ENCODE results near the gene CSPG4. TPM values are rescaled to one million over a fixed set of nuclear protein-coding genes. Genes with fewer than 3 reads are reported as not detected.
"Not testable (repeated sequence)": the region's sequence is repeated elsewhere in the genome, so short reads cannot be mapped to it uniquely, and the experiment has no call there.

Gene CSPG4
- total RNA-seq, 1 donor from 2014 or later = 0.41 TPM

GRCh38 chr15:75688278-75688557, 24.4 kb downstream of the CSPG4 start:
- TF ChIP-seq, protein P1, sequence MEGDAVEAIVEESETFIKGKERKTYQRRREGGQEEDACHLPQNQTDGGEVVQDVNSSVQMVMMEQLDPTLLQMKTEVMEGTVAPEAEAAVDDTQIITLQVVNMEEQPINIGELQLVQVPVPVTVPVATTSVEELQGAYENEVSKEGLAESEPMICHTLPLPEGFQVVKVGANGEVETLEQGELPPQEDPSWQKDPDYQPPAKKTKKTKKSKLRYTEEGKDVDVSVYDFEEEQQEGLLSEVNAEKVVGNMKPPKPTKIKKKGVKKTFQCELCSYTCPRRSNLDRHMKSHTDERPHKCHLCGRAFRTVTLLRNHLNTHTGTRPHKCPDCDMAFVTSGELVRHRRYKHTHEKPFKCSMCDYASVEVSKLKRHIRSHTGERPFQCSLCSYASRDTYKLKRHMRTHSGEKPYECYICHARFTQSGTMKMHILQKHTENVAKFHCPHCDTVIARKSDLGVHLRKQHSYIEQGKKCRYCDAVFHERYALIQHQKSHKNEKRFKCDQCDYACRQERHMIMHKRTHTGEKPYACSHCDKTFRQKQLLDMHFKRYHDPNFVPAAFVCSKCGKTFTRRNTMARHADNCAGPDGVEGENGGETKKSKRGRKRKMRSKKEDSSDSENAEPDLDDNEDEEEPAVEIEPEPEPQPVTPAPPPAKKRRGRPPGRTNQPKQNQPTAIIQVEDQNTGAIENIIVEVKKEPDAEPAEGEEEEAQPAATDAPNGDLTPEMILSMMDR (IDR thresholded peaks at IDR 0.05; ENCODE audit: unreplicated experiment) = no peak
- Mint-ChIP-seq H3K9me3 (ENCODE audit: low read depth) (no peaks in the 10 kb centered on the region), H3K36me3 (ENCODE audit: insufficient read depth) (no peaks in the 10 kb centered on the region), H3K4me3 (ENCODE audit: low read depth) (no peak overlapping the region), H3K4me1 (ENCODE audit: low read depth) (no peaks in the 10 kb centered on the region), H3K27ac (no peak overlapping the region), H3K27me3 (peaks cover 17% of the 10 kb centered on the region)
- DNase-seq (ENCODE audit: low spot score, unreplicated experiment) = no peak

- Mint-ChIP-seq H3K27ac (no peak overlapping the region), H3K9me3 (ENCODE audit: low read depth) (no peaks in the 10 kb centered on the region), H3K4me1 (ENCODE audit: low read depth) (no peaks in the 10 kb centered on the region), H3K36me3 (ENCODE audit: insufficient read depth) (no peaks in the 10 kb centered on the region), H3K27me3 (peaks cover 13% of the 10 kb centered on the region), H3K4me3 (ENCODE audit: low read depth) (no peak overlapping the region)
- DNase-seq (ENCODE audit: low spot score, unreplicated experiment) = no peak
- TF ChIP-seq, protein P1 (IDR thresholded peaks at IDR 0.05; ENCODE audit: unreplicated experiment) = no peak
Measured at GRCh38 chr15:75687486-75688277, 25.0 kb downstream of the CSPG4 start.

- peak; percentile 87 for DNase-seq (ENCODE audit: low spot score, unreplicated experiment)
- not testable (repeated sequence) for H3K36me3 Mint-ChIP-seq (ENCODE audit: insufficient read depth); H3K27ac Mint-ChIP-seq; H3K4me1 Mint-ChIP-seq (ENCODE audit: low read depth); H3K4me3 Mint-ChIP-seq (ENCODE audit: low read depth); H3K9me3 Mint-ChIP-seq (ENCODE audit: low read depth)
- peaks cover 15% of the 10 kb centered on the region for H3K27me3 Mint-ChIP-seq
- TF ChIP-seq, protein P1 (IDR thresholded peaks at IDR 0.05; ENCODE audit: unreplicated experiment) = peak; percentile 73
Measured at GRCh38 chr15:75686212-75686642, 26.4 kb downstream of the CSPG4 start.

GRCh38 chr15:75685195-75685594, 27.5 kb downstream of the CSPG4 start:
- Mint-ChIP-seq H3K27me3 (peaks cover 15% of the 10 kb centered on the region), H3K9me3 (ENCODE audit: low read depth) (no peaks in the 10 kb centered on the region), H3K4me3 (ENCODE audit: low read depth) (no peak overlapping the region), H3K4me1 (ENCODE audit: low read depth) (peaks cover 3% of the 10 kb centered on the region), H3K27ac (no peak overlapping the region), H3K36me3 (ENCODE audit: insufficient read depth) (no peaks in the 10 kb centered on the region)
- no peak for DNase-seq (ENCODE audit: low spot score, unreplicated experiment)
- TF ChIP-seq, protein P1 (IDR thresholded peaks at IDR 0.05; ENCODE audit: unreplicated experiment) = no peak

DNA sequence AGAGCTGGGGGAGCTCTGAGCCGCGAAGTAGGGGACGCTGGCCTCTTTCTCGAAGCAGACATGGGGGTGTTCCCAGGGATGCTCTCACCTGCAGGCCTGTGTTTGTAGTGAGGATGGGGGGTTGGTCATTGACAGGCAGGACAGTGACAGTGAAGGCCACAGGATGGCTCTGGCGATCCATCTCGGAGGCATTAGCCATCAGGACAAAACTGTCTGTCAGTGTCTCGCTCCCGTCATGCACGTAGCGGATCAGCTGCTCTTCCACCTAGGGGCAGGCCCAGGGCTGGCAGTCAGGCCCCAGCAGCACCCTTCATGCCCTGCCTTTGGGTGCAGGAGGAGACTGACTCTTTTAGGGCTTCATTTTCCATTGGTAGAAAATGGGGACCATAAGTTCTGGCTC, 28.0 kb downstream of the CSPG4 start:
- TF ChIP-seq, protein P1 (IDR thresholded peaks at IDR 0.05; ENCODE audit: unreplicated experiment) = no peak
- Mint-ChIP-seq H3K27me3 (peaks cover 15% of the 10 kb centered on the region), H3K36me3 (ENCODE audit: insufficient read depth) (no peaks in the 10 kb centered on the region), H3K4me1 (ENCODE audit: low read depth) (peaks cover 8% of the 10 kb centered on the region), H3K4me3 (ENCODE audit: low read depth) (no peak overlapping the region), H3K9me3 (ENCODE audit: low read depth) (no peaks in the 10 kb centered on the region), H3K27ac (no peak overlapping the region)
- no peak for DNase-seq (ENCODE audit: low spot score, unreplicated experiment)
